IPS-NIHi7 (cell line): ENCODE measurements around the gene CCDC50.

Experiments used
- DNase-seq: peaks from one replicate; pipeline ENCODE4 v3.0.0; 2012; ENCODE audit warnings: mixed read lengths; ENCODE audit errors: extremely low spot score

Gene CCDC50

GRCh38 chr3:191347228-191347627, 18.0 kb downstream of the CCDC50 start:
- DNase-seq, result no peak

DNA sequence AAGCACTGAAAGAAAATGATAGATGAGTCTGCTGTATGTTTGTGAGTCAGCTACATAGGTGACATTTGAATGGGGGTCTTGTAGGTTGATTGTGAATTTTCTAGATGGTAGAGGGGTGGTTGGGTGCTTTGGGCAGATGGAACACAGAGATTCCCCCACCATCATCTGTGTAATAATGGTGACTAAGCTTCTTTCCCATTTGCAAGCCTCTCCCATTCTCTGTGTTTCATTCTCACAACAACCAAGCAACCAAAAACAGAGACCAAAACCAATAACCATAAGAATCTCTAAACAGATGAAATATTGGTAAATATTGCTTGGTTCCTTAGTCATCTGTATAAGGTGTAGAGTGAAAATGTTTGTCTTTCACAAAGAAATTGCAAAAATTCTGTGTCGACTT, 18.9 kb downstream of the CCDC50 start:
- DNase-seq, result no peak

GRCh38 chr3:191350396-191351090, 21.3 kb downstream of the CCDC50 start:
- DNase-seq, result no peak

GRCh38 chr3:191352014-191352413, 22.8 kb downstream of the CCDC50 start:
- DNase-seq, result no peak

GRCh38 chr3:191353022-191353777, 24.0 kb downstream of the CCDC50 start:
- no peak for DNase-seq

GRCh38 chr3:191355406-191355805, 26.2 kb downstream of the CCDC50 start:
- no peak for DNase-seq

DNA sequence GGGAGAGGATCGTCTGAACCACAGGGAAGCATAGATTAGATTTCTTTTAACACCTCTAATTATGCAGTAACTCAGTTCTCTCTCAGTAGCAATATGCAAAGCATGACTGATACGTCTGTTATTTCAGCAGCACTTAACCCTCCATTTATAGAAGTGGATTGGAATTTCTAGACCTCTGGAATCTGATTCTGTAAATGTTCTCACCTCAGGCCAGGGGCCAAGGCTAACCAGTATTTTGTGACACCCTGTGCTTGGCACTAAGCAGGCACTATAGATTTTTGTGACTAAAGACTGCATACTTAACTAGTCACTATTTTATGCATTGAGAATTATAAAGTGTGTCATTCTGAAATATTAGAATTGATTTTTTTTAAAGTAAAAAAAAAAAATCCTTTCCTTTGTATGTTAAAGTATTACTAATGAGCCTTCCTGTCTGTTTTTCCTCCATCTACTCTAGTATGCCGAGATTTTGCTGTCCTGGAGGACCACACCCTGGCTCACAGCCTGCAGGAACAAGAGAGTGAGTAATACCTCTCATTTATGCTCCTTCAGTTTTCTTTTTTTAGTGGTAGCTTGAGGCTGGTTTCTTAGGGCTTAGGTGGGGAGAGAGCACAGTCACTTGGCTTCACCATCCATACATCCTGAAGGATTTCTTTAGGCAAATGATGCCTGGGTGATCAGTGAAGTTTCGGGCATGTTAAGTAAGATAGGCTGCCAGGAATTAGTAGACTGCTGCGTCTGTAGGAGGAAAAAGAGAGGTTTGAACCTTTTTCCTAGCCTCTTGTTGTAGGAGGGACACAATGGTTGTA, 27.6 kb downstream of the CCDC50 start:
- no peak for DNase-seq

DNA sequence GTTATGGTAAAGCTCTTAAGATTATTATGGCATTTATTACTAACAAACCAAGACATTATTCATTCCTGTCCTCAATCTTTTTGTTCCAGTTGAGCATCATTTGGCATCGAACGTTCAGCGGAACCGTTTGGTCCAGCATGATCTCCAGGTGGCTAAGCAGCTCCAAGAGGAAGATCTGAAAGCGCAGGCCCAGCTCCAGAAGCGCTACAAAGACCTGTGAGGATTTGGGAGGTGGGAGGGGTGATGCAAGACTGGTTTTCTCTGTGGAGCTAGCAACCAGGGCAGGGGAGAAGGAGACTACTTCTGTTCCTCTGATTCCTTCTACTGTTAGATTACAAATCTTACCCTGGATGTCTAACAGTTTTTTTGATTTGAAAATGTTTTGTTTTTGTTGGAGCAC, 28.7 kb downstream of the CCDC50 start:
- no peak for DNase-seq

GRCh38 chr3:191358929-191359328, 29.7 kb downstream of the CCDC50 start:
- DNase-seq, result no peak

GRCh38 chr3:191360620-191361019, 31.4 kb downstream of the CCDC50 start:
- no peak for DNase-seq

DNA sequence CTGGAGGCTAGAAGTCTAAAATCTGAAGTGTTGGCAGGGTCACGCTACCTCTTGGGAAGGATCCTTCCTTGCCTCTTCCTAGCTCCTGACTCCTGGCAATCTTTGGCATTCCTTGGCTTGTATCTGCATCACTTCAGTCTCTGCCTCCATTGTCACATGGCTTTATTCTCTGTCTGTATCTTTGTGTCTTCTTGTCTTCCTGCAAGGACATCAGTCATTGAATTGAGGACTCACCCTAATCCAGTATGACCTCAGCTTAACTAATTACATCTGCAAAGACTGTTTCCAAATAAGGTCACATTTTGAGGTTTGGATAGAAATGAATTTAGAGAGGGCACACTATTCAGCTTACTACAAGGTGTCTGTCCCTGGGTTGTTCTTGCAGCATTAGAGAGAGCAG, 32.3 kb downstream of the CCDC50 start:
- DNase-seq, result no peak

DNA sequence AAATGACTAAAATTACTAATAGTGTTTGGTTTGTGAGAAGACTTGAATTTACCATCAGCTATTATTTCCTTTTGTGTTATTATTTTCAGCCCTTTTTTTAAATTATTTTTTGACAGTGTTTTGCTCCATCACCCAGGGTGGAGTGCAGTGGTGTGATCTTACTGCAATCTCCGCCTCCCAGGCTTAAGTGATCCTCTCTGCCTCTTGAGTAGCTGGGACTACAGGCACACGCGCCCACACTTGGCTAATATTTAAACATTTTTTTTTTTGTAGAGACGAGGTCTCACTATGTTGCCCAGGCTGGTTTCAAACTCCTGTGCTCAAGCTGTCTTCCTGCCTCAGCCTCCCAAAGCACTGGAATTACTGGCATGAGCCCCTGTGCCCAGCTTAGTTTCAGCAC, 32.8 kb downstream of the CCDC50 start:
- DNase-seq, result no peak

DNA sequence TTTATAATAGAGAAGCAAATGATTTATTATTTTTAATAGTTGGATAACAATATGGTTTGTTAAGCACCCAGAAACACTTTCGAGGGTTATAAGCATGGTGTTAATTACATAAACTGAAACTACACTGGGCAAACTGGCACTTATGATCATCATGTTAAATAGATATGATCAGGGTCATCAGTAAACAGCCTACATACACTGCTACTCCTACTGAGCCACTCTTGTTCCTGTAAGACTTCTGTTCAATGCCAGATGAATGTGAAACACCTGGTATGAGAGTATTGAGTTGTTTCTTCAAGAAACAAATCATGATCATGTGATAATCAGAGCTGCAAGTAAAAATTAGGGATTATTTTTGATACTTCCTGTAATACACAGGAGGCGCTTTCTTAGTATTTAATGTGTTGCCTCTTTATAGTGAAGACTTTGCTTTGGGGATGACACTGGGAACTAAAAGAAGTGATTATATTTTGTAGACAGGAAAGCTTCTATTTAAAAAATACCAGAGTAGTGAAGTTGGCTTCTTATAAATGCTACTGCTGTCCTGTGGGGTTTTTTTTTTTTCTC, 33.4 kb downstream of the CCDC50 start:
- DNase-seq, result no peak

DNA sequence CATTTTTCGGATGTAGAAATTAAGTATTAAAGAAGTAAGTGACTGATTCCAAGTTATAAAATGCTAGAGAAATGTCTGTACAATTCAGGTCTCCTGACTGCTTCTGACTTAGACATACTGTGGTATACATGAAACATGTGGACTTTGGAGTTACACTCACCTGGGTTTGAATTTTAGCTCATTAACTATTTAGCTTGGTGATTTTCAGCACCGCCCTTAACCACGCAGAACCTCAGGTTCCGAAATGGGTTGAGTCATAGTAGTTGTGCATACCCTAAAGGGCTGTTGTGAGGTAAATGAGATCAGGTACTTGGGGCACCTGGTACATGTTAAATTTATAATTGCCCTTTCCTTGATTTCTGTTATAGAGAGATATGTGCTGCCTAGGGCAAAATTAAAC, 34.0 kb downstream of the CCDC50 start:
- DNase-seq, result no peak

DNA sequence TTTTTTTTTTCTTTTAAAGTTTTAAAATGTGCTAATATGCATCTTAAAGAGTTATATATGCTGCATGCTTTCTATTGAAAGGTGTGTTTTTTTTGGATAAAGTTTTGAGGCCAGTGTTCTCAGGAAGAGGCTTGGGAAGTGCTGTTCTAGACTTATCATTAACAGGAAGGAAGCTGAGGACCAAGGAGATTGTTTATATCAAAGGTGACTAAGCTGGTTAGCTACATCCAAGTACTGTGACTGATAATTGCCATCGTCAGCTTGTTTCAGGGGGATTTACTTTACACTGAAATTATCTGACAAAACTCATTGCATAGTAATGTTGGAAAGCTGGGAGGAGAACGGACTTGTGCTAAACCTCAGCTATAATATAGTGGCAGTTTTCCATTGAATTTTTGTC, 37.5 kb downstream of the CCDC50 start:
- no peak for DNase-seq

DNA sequence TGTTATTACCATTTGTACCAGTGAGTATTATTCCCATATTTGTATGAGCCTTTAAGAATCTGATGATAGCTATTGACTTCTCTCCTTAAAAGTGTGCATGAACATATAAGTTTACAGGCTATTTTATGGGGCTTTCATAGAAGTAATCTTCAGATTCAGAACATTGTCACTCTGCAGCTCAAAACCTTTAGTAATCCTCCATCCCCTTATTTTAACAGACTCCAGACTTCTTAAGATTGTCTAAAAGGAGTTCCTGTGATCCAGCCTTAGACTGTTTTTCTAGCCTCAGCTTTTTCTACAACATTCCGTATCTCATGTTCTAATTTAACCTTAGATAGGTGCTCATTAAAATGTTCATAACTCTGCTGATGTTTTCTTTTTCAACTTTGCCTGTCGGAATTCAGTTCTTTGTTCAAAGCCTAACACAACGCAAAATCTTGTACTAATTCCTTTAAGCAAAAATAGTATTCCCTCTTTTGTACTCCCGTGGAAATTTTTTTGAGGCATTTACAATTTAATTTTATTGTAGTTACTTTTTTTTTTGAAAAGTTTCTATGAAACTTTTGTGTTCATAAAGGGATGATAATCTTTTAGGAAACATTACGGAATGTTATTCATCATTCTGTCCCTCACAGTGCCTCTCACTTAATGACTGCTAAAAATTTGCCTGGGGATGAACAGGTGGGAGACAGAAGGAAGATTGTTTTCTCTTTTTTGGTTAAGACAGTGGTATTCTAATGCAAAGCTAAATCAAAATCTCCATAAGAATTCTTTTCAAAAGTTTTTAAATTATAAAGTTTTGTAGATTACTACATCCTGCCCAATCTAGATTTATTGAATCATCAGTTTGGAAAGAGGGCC, 39.8 kb downstream of the CCDC50 start:
- no peak for DNase-seq

- DNase-seq, result no peak
These were observed 40.4 kb downstream of the CCDC50 start for GRCh38 chr3:191369616-191370010.

DNA sequence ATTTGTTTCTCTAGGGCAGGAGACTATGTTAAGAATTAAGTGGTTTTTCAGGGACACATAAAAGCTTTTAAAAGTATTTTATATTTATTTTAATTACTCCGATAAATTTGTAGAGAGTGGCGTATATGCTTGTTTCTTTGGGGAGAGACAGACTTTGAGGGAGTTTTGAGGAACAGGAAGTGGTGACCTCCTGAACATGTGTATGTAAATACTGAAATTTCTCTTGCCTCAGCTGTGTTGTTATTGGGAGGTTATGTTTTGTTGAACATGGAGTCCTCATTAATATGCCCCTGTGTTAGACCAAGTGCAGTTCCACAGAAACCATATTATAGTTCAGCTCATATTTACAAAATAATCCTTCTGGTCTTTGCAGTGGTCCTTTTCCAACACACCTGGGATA, 42.9 kb downstream of the CCDC50 start:
- DNase-seq, result no peak

DNA sequence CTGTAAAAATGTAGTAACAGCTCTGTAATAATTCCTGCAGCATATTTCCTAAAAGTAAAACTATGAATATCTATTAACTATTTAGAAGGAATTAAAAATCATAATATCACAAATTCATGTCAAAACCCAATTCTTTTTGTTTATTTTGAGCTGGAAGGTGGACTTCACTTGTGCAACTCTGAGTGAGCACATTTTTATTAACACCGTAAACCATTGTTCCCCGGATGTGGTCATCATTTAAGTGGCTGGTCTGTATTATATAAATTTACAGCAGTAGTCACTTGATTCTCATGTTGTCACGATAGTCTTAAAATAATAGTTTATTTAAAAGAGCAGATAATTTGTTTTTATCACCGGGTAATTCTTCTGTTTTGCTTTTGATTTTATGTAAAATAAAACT, 44.1 kb downstream of the CCDC50 start:
- DNase-seq, result no peak

DNA sequence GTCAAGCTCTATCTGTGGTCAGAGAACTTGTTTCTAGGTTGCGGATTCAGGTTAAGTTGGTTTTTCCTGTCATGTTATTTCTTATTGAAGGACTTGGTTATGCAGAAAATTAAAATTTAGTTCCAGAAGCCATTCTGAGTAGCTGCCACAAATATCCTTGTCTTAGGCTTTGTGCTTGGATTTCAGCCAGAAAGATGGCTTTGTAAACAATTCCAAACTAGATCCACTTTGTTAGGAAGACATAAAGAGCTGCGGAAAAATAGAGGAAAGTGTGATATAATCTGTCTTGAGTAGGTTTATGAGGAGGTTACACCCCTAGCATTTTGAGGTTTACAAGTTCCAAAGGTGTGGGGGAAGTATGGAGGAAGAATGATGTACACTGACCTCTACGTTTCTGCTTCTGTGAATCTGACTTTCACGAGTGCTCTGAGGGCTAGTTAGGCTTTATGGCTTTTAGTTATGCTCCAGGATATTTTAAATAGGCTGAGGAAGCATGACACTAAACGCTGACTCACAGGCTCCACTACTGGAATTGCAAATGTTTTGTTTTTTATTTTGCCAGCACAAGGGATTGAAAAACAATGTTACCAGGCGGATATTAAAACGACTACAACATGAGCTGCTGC, 47.4 kb downstream of the CCDC50 start:
- no peak for DNase-seq
